ENCODE data around the gene KIF9.

KIF9 gene

GRCh38 chr3:47250309-47251060 is 32.1 kb downstream of the KIF9 start:
- H3K79me2 ChIP-seq (ENCODE audit: low read length): no peaks in the 10 kb centered on the region
- no peak overlapping the region for H2AFZ ChIP-seq (ENCODE audit: low read depth, low read length)
- H3K9me3 ChIP-seq (ENCODE audit: insufficient read depth, low read length): no peaks in the 10 kb centered on the region
- no peaks in the 10 kb centered on the region for H3K36me3 ChIP-seq (replicated peaks; ENCODE audit: low read depth, low read length)
- no peaks in the 10 kb centered on the region for H3K27me3 ChIP-seq (ENCODE audit: low read depth, low read length)
- H3K9ac ChIP-seq (ENCODE audit: low read length): no peak overlapping the region
- TF ChIP-seq CTCF (IDR thresholded peaks at IDR 0.05; ENCODE audit: low read depth, low read length): peak; percentile 45
- TF ChIP-seq EZH2phosphoT487 (IDR thresholded peaks at IDR 0.05; ENCODE audit: low read depth): no peak
- H3K4me2 ChIP-seq (ENCODE audit: low read length): no peak overlapping the region
- H3K4me1 ChIP-seq (ENCODE audit: low read length): no peaks in the 10 kb centered on the region
- H3K4me3 ChIP-seq (ENCODE audit: low read length): no peak overlapping the region
- H4K20me1 ChIP-seq (ENCODE audit: insufficient read depth, low read length): no peaks in the 10 kb centered on the region
- no peak overlapping the region for H3K27ac ChIP-seq (ENCODE audit: low read length)

GRCh38 chr3:47247131-47248064 is 35.2 kb downstream of the KIF9 start:
- no peak overlapping the region for H3K4me2 ChIP-seq (ENCODE audit: low read length)
- H2AFZ ChIP-seq (ENCODE audit: low read depth, low read length): no peak overlapping the region
- TF ChIP-seq CTCF (IDR thresholded peaks at IDR 0.05; ENCODE audit: low read depth, low read length) (no peak), EZH2phosphoT487 (IDR thresholded peaks at IDR 0.05; ENCODE audit: low read depth) (no peak)
- no peak overlapping the region for H3K4me3 ChIP-seq (ENCODE audit: low read length)
- no peaks in the 10 kb centered on the region for H4K20me1 ChIP-seq (ENCODE audit: insufficient read depth, low read length)
- no peaks in the 10 kb centered on the region for H3K4me1 ChIP-seq (ENCODE audit: low read length)
- H3K27ac ChIP-seq (ENCODE audit: low read length): no peak overlapping the region
- H3K9ac ChIP-seq (ENCODE audit: low read length): no peak overlapping the region
- no peaks in the 10 kb centered on the region for H3K27me3 ChIP-seq (ENCODE audit: low read depth, low read length)
- H3K36me3 ChIP-seq (replicated peaks; ENCODE audit: low read depth, low read length): no peaks in the 10 kb centered on the region
- H3K9me3 ChIP-seq (ENCODE audit: insufficient read depth, low read length): no peaks in the 10 kb centered on the region
- no peaks in the 10 kb centered on the region for H3K79me2 ChIP-seq (ENCODE audit: low read length)

- H3K79me2 ChIP-seq (ENCODE audit: low read length): no peaks in the 10 kb centered on the region
- H3K27ac ChIP-seq (ENCODE audit: low read length): no peak overlapping the region
- no peaks in the 10 kb centered on the region for H4K20me1 ChIP-seq (ENCODE audit: insufficient read depth, low read length)
- TF ChIP-seq EZH2phosphoT487 (IDR thresholded peaks at IDR 0.05; ENCODE audit: low read depth) (no peak), CTCF (IDR thresholded peaks at IDR 0.05; ENCODE audit: low read depth, low read length) (no peak)
- H3K4me3 ChIP-seq (ENCODE audit: low read length): no peak overlapping the region
- no peak overlapping the region for H3K9ac ChIP-seq (ENCODE audit: low read length)
- H3K4me2 ChIP-seq (ENCODE audit: low read length): no peak overlapping the region
- H3K9me3 ChIP-seq (ENCODE audit: insufficient read depth, low read length): no peaks in the 10 kb centered on the region
- H3K4me1 ChIP-seq (ENCODE audit: low read length): no peaks in the 10 kb centered on the region
- H3K36me3 ChIP-seq (replicated peaks; ENCODE audit: low read depth, low read length): no peaks in the 10 kb centered on the region
- no peaks in the 10 kb centered on the region for H3K27me3 ChIP-seq (ENCODE audit: low read depth, low read length)
- H2AFZ ChIP-seq (ENCODE audit: low read depth, low read length): no peak overlapping the region
Measured at GRCh38 chr3:47245271-47245670, 37.3 kb downstream of the KIF9 start.

GRCh38 chr3:47244531-47245100 is 38.0 kb downstream of the KIF9 start:
- Histone ChIP-seq H4K20me1 (ENCODE audit: insufficient read depth, low read length) (no peaks in the 10 kb centered on the region), H3K4me1 (ENCODE audit: low read length) (no peaks in the 10 kb centered on the region), H3K36me3 (replicated peaks; ENCODE audit: low read depth, low read length) (no peaks in the 10 kb centered on the region), H3K27ac (ENCODE audit: low read length) (no peak overlapping the region), H3K4me3 (ENCODE audit: low read length) (no peak overlapping the region), H3K9me3 (ENCODE audit: insufficient read depth, low read length) (no peaks in the 10 kb centered on the region), H3K4me2 (ENCODE audit: low read length) (no peak overlapping the region), H2AFZ (ENCODE audit: low read depth, low read length) (no peak overlapping the region), H3K27me3 (ENCODE audit: low read depth, low read length) (no peaks in the 10 kb centered on the region), H3K9ac (ENCODE audit: low read length) (no peak overlapping the region), H3K79me2 (ENCODE audit: low read length) (no peaks in the 10 kb centered on the region)
- TF ChIP-seq CTCF (IDR thresholded peaks at IDR 0.05; ENCODE audit: low read depth, low read length) (no peak), EZH2phosphoT487 (IDR thresholded peaks at IDR 0.05; ENCODE audit: low read depth) (no peak)

Data from OCI-LY3 (cell line).